ENCODE data around the gene MOB4. TPM values are rescaled to one million over a fixed set of nuclear protein-coding genes. Genes with fewer than 3 reads are reported as not detected.

The MOB4 gene
- total RNA-seq, 1 donor from 2014 or later = 41.4 TPM

DNA sequence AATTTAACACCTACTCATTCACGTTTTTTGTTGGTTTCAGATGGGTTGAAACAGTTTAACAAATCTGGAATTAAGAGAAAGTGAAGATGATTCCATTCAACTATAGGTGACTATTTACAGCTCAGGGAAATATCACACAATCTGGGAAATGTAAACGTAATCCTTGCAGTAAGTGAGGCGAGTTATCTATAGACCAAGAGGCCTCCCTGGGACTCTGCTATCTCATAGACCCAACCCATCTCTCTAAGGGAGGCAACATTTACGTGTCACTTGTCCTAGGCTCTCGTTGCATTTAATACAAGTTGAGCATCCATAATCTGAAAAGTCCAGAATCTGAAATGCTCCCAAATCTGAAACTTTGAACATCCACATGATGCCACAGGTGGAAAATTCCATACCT, 2.0 kb upstream of the MOB4 start:
- no peak for TF ChIP-seq CTCF (IDR thresholded peaks at IDR 0.05; ENCODE audit: unreplicated experiment)
- no peak for DNase-seq (ENCODE audit: low spot score, unreplicated experiment)
- no peaks in the 10 kb centered on the region for H3K9me3 Mint-ChIP-seq (ENCODE audit: low read depth)
- H3K27ac Mint-ChIP-seq = no peak overlapping the region
- H3K4me3 Mint-ChIP-seq (ENCODE audit: low read depth) = no peak overlapping the region
- peaks cover 15% of the 10 kb centered on the region for H3K4me1 Mint-ChIP-seq (ENCODE audit: low read depth)
- H3K36me3 Mint-ChIP-seq (ENCODE audit: insufficient read depth) = peaks cover 1% of the 10 kb centered on the region
- H3K27me3 Mint-ChIP-seq = no peaks in the 10 kb centered on the region

DNA sequence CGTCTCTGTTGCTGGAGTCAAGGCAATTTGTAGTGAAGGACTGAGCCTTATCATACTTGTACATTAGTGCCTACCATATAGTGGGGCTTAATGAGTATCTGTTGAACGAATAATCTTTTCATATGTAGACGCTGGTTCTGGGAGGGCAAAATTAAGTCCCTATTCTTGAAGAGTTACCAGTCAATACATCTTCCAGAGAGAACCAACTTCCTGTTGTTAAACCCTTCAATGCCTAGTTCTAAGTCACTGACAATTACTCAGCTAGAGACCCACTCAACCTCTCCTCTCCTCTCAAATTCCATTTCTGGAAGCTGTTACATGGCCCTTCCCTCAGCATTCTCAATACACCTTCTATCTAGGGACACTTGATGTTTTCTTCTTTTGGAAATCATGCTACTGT, 1.1 kb upstream of the MOB4 start:
- Mint-ChIP-seq H3K36me3 (ENCODE audit: insufficient read depth) (peaks cover 9% of the 10 kb centered on the region), H3K27me3 (no peaks in the 10 kb centered on the region), H3K4me1 (ENCODE audit: low read depth) (peaks cover 15% of the 10 kb centered on the region), H3K4me3 (ENCODE audit: low read depth) (peak overlapping the region; percentile 88), H3K27ac (peak overlapping the region; percentile 99), H3K9me3 (ENCODE audit: low read depth) (no peaks in the 10 kb centered on the region)
- no peak for TF ChIP-seq CTCF (IDR thresholded peaks at IDR 0.05; ENCODE audit: unreplicated experiment)
- no peak for DNase-seq (ENCODE audit: low spot score, unreplicated experiment)

DNA sequence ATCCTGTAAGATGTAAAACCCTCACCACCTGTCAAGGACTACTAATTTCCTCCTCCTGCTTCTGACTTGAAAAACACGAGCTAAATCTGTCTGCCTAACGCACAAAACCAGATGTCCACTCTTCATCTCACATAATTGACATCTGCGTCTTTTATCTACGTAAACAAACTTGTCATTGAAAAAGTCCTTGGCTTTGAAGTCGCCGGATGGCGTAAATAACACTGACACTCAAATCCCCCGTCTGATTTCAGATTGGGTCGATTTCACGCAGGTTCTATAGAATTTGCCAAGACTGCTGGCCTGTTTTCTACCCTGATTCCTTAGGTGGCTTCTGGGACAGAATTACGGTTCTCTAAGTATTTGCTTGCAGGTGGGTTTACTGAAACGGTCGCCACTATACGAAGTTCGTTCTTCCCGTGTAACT, 539 bp upstream of the MOB4 start:
- Mint-ChIP-seq H3K27ac (peak overlapping the region; percentile 99), H3K27me3 (no peaks in the 10 kb centered on the region), H3K9me3 (ENCODE audit: low read depth) (peaks cover under 1% of the 10 kb centered on the region), H3K4me1 (ENCODE audit: low read depth) (peaks cover 15% of the 10 kb centered on the region), H3K36me3 (ENCODE audit: insufficient read depth) (peaks cover 14% of the 10 kb centered on the region), H3K4me3 (ENCODE audit: low read depth) (peak overlapping the region; percentile 88)
- no peak for DNase-seq (ENCODE audit: low spot score, unreplicated experiment)
- no peak for TF ChIP-seq CTCF (IDR thresholded peaks at IDR 0.05; ENCODE audit: unreplicated experiment)

- TF ChIP-seq CTCF (IDR thresholded peaks at IDR 0.05; ENCODE audit: unreplicated experiment) = no peak
- no peak for DNase-seq (ENCODE audit: low spot score, unreplicated experiment)
- H3K4me3 Mint-ChIP-seq (ENCODE audit: low read depth) = peak overlapping the region; percentile 88
- H3K27ac Mint-ChIP-seq = peak overlapping the region; percentile 99
- no peaks in the 10 kb centered on the region for H3K27me3 Mint-ChIP-seq
- H3K36me3 Mint-ChIP-seq (ENCODE audit: insufficient read depth) = peaks cover 21% of the 10 kb centered on the region
- peaks cover 15% of the 10 kb centered on the region for H3K4me1 Mint-ChIP-seq (ENCODE audit: low read depth)
- peaks cover 9% of the 10 kb centered on the region for H3K9me3 Mint-ChIP-seq (ENCODE audit: low read depth)
These were observed 511 bp downstream of the MOB4 start for GRCh38 chr2:197516393-197516761.

- H3K27me3 Mint-ChIP-seq = no peaks in the 10 kb centered on the region
- H3K4me3 Mint-ChIP-seq (ENCODE audit: low read depth) = peak overlapping the region; percentile 88
- H3K4me1 Mint-ChIP-seq (ENCODE audit: low read depth) = peaks cover 15% of the 10 kb centered on the region
- TF ChIP-seq CTCF (IDR thresholded peaks at IDR 0.05; ENCODE audit: unreplicated experiment) = no peak
- DNase-seq (ENCODE audit: low spot score, unreplicated experiment) = no peak
- peaks cover 12% of the 10 kb centered on the region for H3K9me3 Mint-ChIP-seq (ENCODE audit: low read depth)
- peaks cover 24% of the 10 kb centered on the region for H3K36me3 Mint-ChIP-seq (ENCODE audit: insufficient read depth)
- no peak overlapping the region for H3K27ac Mint-ChIP-seq
These were observed 1.3 kb downstream of the MOB4 start for GRCh38 chr2:197517150-197517549.

Data from progenitor cell of endocrine pancreas (in vitro differentiated cells).